D721Med (cell line): Measurements from ENCODE around the gene TMEM259.

Source experiments
- DNase-seq: peaks from one replicate; pipeline ENCODE4 v3.0.0; 2011; ENCODE audit warnings: low spot score; ENCODE audit not compliant: insufficient read length
- FAIRE-seq: peaks from 2 replicates; lab custom pipeline; 2011; peaks lifted over from hg19 to GRCh38; lab: Jason Lieb, UNC
- TF ChIP-seq, protein P1 (sequence below): IDR thresholded peaks from 2 replicates; pipeline ENCODE4 v1.5.1; 2012; ENCODE audit warnings: mild to moderate bottlenecking, control low read depth; ENCODE audit not compliant: insufficient read depth; ENCODE audit errors: missing control alignments

The TMEM259 gene

DNA sequence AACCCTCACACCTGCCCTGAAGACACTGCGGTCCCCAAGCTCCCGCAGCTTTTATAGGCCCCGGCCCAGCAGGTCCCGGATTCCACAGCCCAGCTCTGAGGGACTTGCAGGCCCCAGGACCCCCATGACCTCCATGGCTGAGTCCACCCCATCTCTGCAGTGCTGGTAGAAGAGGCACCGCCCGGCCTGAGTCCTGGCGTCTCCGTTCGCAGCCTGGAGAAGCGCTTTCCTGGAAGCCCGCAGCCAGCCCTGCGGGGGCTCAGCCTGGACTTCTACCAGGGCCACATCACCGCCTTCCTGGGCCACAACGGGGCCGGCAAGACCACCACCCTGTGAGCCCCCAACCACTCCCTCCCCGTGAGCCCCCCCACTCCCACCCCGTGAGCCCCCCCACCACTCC, 28.2 kb upstream of the TMEM259 start:
- TF ChIP-seq, protein P1, sequence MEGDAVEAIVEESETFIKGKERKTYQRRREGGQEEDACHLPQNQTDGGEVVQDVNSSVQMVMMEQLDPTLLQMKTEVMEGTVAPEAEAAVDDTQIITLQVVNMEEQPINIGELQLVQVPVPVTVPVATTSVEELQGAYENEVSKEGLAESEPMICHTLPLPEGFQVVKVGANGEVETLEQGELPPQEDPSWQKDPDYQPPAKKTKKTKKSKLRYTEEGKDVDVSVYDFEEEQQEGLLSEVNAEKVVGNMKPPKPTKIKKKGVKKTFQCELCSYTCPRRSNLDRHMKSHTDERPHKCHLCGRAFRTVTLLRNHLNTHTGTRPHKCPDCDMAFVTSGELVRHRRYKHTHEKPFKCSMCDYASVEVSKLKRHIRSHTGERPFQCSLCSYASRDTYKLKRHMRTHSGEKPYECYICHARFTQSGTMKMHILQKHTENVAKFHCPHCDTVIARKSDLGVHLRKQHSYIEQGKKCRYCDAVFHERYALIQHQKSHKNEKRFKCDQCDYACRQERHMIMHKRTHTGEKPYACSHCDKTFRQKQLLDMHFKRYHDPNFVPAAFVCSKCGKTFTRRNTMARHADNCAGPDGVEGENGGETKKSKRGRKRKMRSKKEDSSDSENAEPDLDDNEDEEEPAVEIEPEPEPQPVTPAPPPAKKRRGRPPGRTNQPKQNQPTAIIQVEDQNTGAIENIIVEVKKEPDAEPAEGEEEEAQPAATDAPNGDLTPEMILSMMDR: no peak
- DNase-seq (no peak), FAIRE-seq (no peak)

DNA sequence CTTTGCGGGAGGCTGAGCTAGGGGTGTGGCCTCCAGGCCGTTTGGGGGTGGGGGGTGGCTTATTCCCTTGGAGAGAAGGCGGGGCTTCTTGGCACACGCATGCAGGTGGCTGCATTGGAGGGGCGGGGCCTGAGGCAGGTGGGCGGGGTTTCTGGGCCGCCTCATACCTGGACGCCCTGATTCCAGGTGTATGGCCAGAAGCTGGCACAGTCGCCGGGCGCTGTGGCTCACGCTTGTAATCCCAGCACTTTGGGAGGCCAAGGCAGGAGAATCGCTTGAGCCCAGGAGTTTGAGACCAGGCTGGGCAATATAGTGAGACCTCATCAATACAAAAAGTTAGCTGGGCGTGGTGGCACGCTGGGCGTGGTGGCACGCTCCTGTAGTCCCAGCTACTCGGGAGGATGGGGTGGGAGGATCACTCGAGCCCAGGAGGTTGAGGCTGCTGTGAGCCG, 26.8 kb upstream of the TMEM259 start:
- TF ChIP-seq, protein P1: no peak
- FAIRE-seq: no peak
- DNase-seq: no peak

DNA sequence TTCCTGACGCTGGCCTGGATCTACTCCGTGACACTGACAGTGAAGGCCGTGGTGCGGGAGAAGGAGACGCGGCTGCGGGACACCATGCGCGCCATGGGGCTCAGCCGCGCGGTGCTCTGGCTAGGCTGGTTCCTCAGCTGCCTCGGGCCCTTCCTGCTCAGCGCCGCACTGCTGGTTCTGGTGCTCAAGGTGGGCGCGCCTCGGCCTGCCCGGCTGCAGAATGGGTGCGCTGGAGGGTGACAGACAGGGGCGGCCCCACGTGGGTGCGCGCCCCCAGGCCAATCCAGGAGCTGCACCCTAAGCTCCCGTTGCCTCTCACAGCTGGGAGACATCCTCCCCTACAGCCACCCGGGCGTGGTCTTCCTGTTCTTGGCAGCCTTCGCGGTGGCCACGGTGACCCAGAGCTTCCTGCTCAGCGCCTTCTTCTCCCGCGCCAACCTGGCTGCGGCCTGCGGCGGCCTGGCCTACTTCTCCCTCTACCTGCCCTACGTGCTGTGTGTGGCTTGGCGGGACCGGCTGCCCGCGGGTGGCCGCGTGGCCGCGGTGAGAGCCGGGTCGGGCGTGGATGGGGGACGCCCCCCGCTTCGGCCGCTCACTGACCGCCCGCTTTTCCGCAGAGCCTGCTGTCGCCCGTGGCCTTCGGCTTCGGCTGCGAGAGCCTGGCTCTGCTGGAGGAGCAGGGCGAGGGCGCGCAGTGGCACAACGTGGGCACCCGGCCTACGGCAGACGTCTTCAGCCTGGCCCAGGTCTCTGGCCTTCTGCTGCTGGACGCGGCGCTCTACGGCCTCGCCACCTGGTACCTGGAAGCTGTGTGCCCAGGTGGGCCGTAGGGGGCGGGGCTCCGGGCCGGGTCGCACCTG, 26.1 kb upstream of the TMEM259 start:
- FAIRE-seq (no peak), DNase-seq (no peak)
- TF ChIP-seq, protein P1: no peak

DNA sequence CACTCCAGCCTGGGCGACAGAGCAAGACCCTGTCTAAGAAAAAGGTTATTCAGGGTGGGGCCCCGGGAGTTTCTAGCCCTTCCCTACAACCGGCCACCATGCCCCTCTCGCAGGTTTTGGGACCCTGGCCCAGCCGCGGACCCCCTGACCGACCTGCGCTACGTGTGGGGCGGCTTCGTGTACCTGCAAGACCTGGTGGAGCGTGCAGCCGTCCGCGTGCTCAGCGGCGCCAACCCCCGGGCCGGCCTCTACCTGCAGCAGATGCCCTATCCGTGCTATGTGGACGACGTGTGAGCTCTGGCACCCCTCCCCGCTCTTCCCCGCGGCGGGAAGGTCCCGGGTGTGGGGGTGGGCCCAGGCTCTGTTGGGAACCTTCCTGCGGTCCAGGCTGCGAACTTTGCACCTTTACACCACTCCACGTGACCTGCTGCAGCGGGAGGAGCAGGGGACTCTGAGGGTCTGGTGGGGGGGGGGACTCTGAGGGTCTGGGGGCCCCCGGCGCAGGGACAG, 25.2 kb upstream of the TMEM259 start:
- TF ChIP-seq, protein P1: no peak
- FAIRE-seq (no peak), DNase-seq (no peak)

DNA sequence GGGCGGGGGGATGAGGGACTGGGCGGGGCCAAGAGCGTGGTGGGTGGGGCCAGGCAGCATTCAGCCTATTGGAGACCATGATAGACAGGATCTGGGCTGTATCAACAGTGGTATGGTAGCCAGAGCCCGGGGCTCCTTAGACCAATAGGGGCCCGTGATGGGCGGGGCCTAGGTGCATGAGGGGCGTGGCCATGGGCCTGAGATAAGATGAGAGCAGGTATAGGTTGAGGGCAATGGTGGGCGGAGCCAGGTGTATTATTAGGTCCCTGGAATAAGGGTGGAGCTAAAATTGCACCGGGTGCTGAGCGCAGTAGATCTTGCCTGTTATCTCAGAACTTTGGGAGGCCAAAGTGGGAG, 24.3 kb upstream of the TMEM259 start:
- DNase-seq (no peak), FAIRE-seq (no peak)
- TF ChIP-seq, protein P1: no peak

DNA sequence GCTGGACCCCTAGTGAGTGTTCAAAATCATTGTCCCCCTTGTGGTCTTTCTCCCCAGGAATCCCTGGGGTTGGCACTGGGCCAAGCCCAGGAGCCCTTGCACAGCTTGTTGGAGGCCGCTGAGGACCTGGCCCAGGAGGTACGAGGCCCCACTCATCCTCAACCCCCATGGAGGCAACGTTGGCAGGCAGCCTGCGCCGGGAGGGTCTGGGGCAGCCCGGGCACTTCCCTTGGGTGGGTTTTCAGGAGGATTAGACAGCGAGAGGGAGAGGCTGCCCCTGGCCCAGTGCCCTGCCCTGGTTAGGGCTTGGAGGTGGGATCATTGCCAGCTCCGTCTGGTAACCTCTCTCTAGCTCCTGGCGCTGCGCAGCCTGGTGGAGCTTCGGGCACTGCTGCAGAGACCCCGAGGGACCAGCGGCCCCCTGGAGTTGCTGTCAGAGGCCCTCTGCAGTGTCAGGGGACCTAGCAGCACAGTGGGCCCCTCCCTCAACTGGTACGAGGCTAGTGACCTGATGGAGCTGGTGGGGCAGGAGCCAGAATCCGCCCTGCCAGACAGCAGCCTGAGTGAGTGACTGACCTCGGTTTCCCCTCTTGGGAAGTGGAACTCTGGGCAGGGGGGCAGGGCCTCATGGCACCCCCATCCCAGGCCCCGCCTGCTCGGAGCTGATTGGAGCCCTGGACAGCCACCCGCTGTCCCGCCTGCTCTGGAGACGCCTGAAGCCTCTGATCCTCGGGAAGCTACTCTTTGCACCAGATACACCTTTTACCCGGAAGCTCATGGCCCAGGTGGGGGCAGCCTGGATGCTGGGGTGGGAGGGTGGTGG, 22.0 kb upstream of the TMEM259 start:
- FAIRE-seq: no peak
- no peak for DNase-seq
- TF ChIP-seq, protein P1: peak; percentile 2
